ENCODE measurements around the gene FAM135A.
A peak's percentile ranks its signal among the peaks of the same experiment; 100 is the strongest.
"Not testable (repeated sequence)": the region's sequence is repeated elsewhere in the genome, so short reads cannot be mapped to it uniquely, and the experiment has no call there.

FAM135A gene

DNA sequence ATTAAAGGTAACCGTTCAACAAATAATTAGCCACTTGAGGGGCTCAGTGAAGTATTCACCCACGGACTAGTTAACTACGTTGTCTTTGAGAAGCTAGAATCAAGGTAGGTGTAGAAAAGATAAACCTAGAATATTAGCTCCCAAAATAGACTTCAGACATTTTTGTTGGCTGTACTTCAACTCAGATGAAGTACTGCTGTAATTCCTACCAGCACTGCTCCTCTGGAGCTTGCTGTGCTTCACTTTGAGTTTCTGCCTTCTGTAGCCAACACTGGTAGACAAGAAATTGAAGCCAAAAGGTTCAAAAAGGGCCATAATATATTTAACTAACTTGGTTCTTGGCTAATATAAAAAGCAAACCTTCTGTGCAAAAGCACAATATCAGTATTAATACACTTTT, 134.6 kb downstream of the FAM135A start:
- DNase-seq (ENCODE audit: low spot score) = no peak

DNA sequence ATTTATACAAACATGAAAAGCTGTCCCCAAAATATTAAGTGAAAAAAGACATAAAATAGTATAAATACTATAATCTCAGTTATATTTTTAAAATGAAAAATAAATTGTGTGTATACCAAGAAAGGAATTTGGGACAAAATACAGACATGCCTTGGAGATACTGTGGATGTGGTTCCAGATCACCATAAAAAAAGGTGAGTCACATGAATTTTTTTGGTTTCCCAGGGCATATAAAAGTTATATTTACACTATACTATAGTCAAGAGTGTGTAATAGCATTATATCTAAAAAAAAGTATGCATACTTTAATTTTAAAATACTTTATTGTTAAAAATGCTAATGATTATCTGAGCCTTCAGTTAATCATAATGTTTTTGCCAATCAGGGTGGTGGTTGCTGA, 136.0 kb downstream of the FAM135A start:
- DNase-seq (ENCODE audit: low spot score) = no peak

DNA sequence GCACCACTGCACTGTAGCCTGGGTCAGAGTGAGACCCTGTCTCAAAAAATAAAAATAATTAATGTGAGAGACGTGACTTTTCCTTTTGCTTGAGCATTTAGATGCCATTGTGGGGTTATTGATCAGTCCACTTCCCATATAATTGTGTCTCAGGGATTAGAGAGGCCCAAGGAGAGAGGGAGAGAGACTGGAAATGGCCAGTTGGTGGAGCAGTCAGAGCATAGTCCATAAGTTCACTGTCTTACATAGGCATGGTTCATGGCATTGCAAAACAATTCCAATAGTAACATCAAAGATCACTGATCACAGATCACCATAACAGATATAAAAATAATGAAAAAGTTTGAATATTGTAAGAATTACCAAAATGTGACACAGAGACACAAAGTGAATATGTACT, 138.3 kb downstream of the FAM135A start:
- no peak for DNase-seq (ENCODE audit: low spot score)

DNA sequence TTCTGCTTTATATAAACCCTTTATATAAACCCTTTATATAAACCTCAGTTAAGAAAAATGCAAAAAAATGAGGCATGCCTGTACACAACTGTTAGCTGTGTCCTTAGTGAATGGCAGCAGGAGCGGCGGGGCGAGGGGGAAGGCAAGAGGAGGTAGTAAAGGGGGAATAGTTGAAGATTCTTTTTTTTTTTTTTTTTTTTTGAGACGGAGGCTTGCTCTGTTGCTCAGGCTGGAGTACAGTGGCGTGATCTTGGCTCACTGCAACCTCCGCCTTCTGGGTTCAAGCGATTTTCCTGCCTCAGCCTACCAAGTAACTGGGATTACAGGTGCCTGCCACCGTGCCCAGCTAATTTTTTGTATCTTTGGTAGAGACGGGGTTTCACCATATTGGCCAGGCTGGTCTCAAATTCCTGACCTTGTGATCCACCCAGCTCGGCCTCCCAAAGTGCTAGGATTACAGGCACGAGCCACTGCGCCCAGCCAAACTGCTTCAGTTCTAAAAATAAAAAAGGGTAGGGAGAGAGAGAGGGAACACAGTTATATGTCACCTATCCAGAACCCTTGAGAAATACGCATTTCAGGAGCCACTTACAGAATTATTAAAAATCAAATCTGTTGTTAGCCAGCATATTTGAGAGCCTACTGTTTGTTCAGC, 139.1 kb downstream of the FAM135A start:
- DNase-seq (ENCODE audit: low spot score) = not testable (repeated sequence)

DNA sequence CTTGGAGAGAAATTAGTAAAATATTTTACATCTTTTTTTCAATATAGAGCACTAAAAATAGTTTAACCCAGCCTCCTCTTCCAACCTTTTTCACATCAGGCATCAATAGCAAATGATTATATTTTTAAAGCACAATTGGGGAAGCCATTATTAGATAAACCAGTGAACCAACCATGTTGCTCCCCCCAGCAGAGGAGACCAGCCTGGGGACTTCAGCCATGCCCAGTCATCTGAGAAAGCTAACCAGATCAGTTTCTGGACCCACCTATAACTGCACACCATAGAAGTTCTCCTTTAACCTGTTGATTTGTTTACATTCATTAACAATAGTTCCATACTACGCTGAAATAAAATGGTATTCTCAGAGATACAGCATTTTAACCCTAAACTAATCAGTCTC, 139.7 kb downstream of the FAM135A start:
- no peak for DNase-seq (ENCODE audit: low spot score)

DNA sequence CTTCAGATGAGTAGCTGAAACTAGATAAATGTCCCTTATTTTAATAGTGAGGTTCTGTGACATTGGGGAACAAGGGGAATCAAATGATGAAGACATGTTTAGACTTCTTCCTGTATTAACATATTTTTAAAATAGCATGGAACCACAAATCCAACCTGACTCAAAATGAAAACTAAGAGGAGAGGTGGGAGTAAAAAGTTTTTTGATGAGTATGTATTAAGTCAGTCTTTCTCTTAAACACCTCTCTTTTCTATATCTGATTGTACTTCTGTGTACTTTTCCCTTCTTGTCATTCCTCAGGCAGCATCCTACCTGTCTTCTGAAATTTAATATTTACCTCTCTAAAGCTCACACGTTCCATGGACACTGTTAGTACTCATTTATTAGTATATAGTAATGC, 144.7 kb downstream of the FAM135A start:
- DNase-seq (ENCODE audit: low spot score) = no peak

DNA sequence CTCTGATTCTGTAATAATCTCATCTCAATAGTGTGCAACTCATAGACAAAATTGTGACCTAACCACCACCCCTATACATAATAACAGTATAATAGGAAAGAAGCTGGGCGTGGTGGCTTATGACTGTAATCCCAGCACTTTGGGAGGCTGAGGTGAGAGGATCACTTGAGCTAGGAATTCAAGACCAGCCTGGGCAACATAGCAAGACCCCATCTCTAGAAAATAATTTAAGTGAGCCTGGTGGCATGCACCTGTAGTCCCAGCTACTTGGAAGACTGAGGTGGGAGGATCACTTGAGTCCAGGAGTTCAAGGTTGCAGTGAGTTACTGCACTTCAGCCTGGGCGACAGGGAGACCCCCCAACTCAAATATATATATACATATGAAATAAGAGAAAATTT, 149.1 kb downstream of the FAM135A start:
- DNase-seq (ENCODE audit: low spot score) = not testable (repeated sequence)

DNA sequence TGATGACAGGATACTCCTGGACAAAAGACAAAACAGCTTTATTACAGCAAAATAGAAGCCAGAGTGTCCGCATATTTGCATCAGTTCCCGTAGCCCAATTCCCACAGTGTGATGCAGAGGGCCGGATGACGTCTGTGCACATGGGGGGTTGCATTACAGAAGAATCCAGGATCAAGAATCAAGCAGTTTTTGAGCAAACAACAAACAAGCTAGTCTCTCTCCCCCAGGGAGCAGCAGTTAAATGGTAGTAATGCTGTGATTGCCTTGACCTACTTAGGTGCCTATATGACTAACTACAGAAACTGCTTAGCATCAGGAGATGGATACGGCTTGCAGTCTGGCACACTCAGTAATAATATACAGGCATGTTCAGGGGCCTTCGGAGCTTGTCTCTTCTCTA, 150.2 kb downstream of the FAM135A start:
- no peak for DNase-seq (ENCODE audit: low spot score)

DNA sequence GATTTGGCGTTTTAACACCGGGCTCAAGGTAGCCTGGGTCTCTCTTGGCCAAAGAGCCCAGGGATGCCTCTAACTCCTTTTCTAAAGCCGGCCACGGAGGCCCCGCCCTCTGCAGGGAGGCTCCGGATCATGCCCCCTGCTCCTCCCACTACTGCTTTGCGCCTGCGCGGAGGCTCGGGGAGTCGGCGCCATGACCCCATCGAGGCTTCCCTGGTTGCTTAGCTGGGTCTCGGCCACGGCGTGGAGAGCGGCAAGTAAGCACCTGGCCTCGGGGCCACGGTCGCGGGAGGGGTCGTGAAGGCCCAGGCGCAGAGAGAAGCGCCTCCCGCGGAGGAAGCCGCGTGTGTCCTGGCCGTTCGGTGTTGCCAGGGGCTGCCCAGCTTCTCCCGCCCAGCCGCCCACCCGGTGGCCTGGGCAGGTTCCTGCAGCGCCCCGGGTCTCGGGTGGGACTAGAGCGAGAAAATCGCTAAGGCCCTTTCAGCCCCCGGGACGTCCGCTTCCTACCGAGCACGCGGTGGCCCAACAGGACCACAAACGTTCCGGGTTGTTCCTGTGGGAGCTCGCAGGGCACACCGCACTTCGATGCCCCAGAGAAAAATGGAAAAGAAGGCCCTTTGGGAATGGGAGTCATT, 153.6 kb downstream of the FAM135A start, which contains the start of gene SDHAF4:
Gene SDHAF4 (plus strand): TSS at position 180 of the 632 bp plus-strand sequence. CDS start 11 bp downstream, at position 191.
- DNase-seq (ENCODE audit: low spot score) = peak; percentile 92

DNA sequence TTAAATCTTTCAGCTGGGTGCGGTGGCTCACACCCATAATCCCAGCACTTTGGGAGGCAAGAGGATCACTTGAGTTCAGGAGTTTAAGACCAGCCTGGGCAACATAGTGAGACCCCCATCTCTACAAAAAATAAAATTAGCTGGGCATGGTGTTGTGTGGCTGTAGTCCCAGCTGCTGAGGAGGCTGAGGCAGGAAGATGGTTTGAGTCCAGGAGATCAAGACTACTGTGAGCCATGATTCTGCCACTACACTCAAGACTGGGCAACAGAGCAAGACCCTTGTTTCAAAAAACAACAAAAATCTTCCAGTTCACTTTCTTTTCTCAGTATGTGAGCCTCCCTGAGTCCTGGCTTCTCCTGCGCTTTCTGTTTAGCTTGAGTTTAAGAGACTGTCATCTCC, 161.3 kb downstream of the FAM135A start:
- DNase-seq (ENCODE audit: low spot score) = no peak

DNA sequence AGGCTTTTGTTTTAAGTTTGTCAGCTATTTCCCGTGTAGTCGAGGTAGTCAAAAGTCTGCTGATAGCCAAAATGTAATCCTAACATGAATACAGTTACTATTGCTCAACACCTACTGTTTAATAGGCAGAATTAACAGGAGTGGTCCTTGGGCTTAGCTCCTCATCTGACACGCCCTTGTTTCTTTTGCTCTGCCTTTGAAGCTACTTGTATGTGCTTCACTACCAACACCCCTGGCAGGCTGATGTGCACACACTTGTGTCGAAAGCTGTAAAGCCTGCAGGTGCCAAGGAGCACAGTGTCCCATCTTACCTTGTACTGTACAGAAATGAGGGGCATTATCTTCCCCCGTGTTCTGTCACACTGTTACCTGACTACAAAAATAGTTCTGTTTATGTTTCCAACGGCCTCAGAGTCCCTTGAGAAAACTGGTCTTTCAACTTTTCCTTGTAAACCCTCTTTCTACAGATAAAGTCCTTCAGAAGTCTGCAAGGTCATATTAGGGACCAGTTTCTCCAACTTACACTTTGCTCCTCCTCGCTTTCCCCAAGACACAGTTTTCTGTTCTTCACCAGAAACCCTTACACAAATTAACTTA, 162.7 kb downstream of the FAM135A start:
- no peak for DNase-seq (ENCODE audit: low spot score)

DNA sequence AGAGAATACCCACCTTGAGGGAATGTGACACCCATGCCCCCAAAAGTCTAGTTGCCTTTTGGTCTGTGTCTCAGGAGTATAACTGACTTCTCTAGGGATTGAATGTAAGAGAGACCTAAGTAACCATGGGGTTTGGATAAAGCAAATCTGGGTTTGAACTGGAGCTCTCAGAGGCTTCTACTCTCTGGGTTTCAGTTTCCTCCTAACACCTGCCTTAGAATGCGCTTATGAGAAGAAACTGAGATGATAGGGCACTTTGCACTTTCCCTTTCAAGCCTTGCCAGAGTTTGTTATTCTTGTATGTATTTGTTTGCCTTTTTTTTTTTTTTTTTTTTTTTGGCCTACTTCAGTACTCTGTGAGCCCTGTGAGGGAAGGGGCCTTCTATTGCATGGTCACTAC, 172.8 kb downstream of the FAM135A start:
- DNase-seq (ENCODE audit: low spot score) = no peak

DNA sequence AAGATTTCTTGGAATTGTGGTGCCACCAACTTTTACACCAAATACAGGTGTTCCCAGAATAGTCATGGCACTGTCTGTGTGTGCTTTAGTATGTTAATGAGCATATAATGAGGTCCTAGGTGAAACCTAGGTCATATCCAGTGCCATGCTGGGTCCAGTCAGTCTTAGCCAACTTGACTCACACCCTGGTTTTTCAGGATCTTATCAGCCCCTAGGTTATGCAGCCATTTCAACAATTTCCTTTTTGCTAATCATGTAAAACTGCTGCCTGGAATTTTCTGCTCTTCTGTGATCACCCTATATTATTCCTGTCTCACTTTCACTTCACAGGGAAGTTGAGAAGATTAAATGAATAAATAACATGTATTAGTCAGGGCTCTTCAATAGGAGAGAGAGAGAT, 177.1 kb downstream of the FAM135A start:
- DNase-seq (ENCODE audit: low spot score) = no peak

DNA sequence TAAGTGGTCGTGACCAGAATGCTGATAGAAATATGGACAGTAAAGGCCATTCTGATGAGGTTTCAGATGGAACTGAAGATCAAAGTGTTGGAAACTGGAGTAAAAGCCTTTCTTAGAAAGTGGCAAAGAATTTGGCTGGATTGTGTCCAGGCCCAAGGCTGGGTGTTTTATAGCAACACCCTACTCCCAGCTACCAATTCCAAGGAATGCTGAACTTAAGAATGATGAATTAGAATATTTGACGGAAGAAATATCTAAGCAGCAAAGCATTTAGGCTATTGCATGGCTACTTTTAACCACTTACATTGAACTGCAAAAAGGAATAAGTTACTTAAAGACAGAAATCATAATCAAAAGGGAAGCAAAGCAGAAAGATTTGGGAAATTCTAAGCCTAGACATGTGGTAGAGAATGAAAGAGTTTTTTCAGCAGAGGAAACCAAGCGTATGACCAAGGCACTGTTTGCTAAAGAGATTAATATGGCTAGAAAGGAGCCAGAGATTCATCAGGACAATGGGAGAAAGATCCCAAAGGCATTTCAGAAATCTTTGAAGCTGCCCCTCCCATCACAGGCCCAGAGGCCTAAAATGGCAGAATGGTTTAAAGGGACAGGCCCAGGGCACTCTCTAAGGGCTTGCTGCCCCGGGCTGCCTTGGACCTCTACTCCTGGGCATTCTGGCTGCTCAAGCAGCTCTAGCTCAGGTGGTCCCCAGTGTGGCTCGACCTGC, 179.2 kb downstream of the FAM135A start:
- no peak for DNase-seq (ENCODE audit: low spot score)

DNA sequence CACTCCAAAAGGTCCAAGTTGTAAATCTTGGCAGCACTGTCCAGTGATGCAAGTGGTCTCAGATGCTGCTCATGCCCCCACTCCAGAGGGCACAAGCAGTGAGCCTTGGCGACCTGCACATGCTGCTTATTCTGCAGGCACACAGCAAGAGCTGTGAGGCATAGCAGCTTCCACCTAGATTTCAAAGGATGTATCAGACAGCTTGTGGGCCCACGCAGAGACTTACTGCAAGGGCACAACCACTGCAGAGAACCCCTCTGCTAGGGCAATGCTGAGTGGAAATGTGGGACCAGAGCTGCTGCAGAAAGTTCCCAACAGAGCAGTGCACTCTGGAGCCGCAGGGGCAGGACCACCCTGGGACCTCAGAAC, 179.8 kb downstream of the FAM135A start:
- DNase-seq (ENCODE audit: low spot score) = no peak

DNA sequence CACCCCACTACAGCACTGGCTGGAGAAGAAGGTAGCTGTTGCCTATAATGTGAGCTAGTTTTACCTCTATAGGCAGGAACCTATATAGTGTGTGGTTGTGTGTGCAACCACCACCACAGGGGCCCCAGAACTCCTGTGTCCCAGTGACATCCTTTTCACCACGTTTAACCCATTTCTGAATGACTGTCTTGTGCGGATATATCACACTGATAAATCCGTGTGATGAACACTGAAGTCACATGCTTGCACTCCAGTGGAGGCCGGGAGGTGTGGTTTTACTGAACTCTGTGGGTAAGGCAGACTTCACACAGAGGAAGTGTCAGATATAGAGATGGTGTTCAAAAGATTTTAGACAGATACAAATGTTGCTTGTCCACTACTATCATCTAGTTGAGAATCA, 185.9 kb downstream of the FAM135A start:
- no peak for DNase-seq (ENCODE audit: low spot score)

DNA sequence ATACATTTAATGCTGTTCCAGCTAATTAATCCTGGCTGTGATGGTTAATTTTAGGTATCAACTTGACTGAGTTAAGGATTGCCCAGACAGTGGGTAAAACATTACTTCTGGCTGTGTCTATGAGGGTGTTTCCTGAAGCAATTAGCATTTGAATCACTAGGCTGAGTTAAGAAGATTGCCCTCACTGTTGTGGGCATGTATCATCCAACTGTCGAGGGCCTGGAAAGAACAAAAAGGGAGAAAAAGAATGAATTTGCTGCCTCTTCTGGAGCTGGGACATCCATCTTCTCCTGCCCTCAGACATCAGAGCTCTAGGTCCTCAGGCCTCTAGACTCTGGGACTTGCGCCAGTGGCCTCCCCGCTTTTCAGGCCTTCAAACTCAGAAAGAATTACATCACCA, 187.7 kb downstream of the FAM135A start:
- no peak for DNase-seq (ENCODE audit: low spot score)

DNA sequence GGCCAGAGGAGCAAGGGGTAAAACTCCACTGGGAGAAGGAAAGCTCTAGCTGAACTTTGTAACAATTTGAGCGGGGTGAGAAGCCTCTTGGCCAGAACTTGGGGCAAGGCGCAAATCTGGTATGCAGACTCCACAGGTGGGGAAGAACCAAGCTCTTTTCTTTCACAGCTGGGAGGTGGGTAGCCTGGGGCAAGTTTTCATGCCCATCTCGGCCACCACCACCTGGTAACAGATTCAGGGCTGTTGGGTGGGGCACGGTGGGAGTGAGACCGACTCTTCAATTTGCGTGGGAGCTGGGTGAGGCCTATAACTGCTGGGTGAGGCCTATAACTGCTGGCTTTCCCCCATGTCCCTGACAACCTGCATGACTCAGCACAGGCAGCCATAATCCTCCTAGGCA, 190.9 kb downstream of the FAM135A start:
- no peak for DNase-seq (ENCODE audit: low spot score)

DNA sequence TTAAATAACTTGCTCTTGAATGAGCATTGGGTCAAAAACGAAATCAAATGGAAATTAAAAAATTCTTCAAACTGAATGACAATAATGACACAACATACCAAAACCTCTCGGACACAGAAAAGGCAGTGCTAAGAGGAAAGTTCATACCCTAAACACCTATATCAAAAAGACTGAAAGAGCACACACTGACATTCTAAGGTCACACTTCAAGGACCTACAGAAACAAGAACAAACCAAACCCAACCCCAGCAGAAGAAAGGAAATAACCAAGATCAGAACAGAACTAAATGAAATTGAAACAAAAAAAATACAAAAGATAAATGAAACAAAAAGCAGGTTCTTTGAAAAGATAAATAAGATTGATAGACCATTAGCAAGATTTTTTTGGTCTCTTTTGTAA, 194.1 kb downstream of the FAM135A start:
- not testable (repeated sequence) for DNase-seq (ENCODE audit: low spot score)

DNA sequence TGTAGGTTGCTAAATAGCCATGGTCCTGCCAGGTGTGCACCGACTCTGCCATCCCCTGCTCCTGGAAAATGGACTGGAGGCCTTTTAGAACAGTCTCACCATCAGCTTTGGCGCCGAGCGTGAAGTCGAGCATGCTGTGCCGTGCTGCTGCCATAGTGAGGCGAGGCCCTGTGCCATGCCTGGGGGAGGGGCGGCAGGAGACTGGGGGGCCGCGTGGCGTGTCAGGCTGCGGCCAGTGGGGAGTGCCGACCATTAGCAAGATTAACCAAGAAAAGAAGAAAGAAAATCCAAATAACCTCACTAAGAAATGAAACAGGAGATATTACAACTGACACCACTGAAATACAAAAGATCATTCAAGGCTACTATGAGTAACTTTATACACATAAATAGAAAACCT, 195.9 kb downstream of the FAM135A start:
- DNase-seq (ENCODE audit: low spot score) = not testable (repeated sequence)
